CD4-positive, alpha-beta T cell treated with Interferon alpha-2 for 1 hour (primary cell): ENCODE data around the gene RPL26.
A peak's percentile ranks its signal among the peaks of the same experiment; 100 is the strongest.
"Not testable (repeated sequence)": the region's sequence is repeated elsewhere in the genome, so short reads cannot be mapped to it uniquely, and the experiment has no call there.

Experiments
- DNase-seq, 2 donors: peaks; one replicate each; pipeline ENCODE4 v3.0.0-alpha.2; 2020 to 2022

The RPL26 gene

GRCh38 chr17:8393470-8394231 lies 10.7 kb upstream of the RPL26 start:
- peak; percentile 53 to 67 for DNase-seq

- no peak for DNase-seq
Observed at GRCh38 chr17:8392674-8393469, 9.9 kb upstream of the RPL26 start.

GRCh38 chr17:8392274-8392673 lies 9.3 kb upstream of the RPL26 start:
- no peak for DNase-seq

- no peak for DNase-seq
Observed at GRCh38 chr17:8391711-8392110, 8.7 kb upstream of the RPL26 start.

GRCh38 chr17:8387914-8388651 lies 5.1 kb upstream of the RPL26 start:
- peak; percentile 27 to 57 for DNase-seq

- DNase-seq, result no peak
Observed at GRCh38 chr17:8386841-8387240, 3.8 kb upstream of the RPL26 start.

GRCh38 chr17:8384801-8385378 lies 1.9 kb upstream of the RPL26 start:
- no peak for DNase-seq

- no peak for DNase-seq
Observed at GRCh38 chr17:8382880-8383142, 182 bp downstream of the RPL26 start.

- DNase-seq, result peak in 1 of 2 donors; percentile 23
Observed at GRCh38 chr17:8382052-8382879, 727 bp downstream of the RPL26 start.

GRCh38 chr17:8380049-8380448 lies 2.9 kb downstream of the RPL26 start:
- no peak for DNase-seq

- DNase-seq, result not testable (repeated sequence)
Observed at GRCh38 chr17:8378117-8378516, 4.9 kb downstream of the RPL26 start.

- DNase-seq, result no peak
Observed at GRCh38 chr17:8377422-8377821, 5.6 kb downstream of the RPL26 start.

- peak; percentile 86 to 91 for DNase-seq
Observed at GRCh38 chr17:8376271-8377067, 6.5 kb downstream of the RPL26 start, which contains the start of gene KRABD2. KRABD2 (minus strand) TSS chr17:8376704.

GRCh38 chr17:8375738-8376259 lies 7.2 kb downstream of the RPL26 start:
- no peak for DNase-seq

- not testable (repeated sequence) for DNase-seq
Observed at GRCh38 chr17:8373856-8374255, 9.1 kb downstream of the RPL26 start.

GRCh38 chr17:8372422-8372821 lies 10.6 kb downstream of the RPL26 start:
- DNase-seq, result no peak

- DNase-seq, result no peak
Observed at GRCh38 chr17:8371786-8372185, 11.2 kb downstream of the RPL26 start.

GRCh38 chr17:8369944-8370343 lies 13.0 kb downstream of the RPL26 start:
- no peak for DNase-seq

- DNase-seq, result no peak
Observed at GRCh38 chr17:8368193-8368592, 14.8 kb downstream of the RPL26 start.

GRCh38 chr17:8366231-8366630 lies 16.8 kb downstream of the RPL26 start:
- DNase-seq, result no peak

GRCh38 chr17:8365143-8365542 lies 17.9 kb downstream of the RPL26 start:
- no peak for DNase-seq
